ENCODE results near the gene UROC1. TPM values are rescaled to one million over a fixed set of nuclear protein-coding genes. Genes with fewer than 3 reads are reported as not detected.

UROC1 gene
- total and polyA plus RNA-seq, 2 of the 13 experiments (the other 11 are each of a cell fraction or from before 2014, with no cell fraction given): 0.71 to 1.3 TPM

- TF ChIP-seq, protein P1, sequence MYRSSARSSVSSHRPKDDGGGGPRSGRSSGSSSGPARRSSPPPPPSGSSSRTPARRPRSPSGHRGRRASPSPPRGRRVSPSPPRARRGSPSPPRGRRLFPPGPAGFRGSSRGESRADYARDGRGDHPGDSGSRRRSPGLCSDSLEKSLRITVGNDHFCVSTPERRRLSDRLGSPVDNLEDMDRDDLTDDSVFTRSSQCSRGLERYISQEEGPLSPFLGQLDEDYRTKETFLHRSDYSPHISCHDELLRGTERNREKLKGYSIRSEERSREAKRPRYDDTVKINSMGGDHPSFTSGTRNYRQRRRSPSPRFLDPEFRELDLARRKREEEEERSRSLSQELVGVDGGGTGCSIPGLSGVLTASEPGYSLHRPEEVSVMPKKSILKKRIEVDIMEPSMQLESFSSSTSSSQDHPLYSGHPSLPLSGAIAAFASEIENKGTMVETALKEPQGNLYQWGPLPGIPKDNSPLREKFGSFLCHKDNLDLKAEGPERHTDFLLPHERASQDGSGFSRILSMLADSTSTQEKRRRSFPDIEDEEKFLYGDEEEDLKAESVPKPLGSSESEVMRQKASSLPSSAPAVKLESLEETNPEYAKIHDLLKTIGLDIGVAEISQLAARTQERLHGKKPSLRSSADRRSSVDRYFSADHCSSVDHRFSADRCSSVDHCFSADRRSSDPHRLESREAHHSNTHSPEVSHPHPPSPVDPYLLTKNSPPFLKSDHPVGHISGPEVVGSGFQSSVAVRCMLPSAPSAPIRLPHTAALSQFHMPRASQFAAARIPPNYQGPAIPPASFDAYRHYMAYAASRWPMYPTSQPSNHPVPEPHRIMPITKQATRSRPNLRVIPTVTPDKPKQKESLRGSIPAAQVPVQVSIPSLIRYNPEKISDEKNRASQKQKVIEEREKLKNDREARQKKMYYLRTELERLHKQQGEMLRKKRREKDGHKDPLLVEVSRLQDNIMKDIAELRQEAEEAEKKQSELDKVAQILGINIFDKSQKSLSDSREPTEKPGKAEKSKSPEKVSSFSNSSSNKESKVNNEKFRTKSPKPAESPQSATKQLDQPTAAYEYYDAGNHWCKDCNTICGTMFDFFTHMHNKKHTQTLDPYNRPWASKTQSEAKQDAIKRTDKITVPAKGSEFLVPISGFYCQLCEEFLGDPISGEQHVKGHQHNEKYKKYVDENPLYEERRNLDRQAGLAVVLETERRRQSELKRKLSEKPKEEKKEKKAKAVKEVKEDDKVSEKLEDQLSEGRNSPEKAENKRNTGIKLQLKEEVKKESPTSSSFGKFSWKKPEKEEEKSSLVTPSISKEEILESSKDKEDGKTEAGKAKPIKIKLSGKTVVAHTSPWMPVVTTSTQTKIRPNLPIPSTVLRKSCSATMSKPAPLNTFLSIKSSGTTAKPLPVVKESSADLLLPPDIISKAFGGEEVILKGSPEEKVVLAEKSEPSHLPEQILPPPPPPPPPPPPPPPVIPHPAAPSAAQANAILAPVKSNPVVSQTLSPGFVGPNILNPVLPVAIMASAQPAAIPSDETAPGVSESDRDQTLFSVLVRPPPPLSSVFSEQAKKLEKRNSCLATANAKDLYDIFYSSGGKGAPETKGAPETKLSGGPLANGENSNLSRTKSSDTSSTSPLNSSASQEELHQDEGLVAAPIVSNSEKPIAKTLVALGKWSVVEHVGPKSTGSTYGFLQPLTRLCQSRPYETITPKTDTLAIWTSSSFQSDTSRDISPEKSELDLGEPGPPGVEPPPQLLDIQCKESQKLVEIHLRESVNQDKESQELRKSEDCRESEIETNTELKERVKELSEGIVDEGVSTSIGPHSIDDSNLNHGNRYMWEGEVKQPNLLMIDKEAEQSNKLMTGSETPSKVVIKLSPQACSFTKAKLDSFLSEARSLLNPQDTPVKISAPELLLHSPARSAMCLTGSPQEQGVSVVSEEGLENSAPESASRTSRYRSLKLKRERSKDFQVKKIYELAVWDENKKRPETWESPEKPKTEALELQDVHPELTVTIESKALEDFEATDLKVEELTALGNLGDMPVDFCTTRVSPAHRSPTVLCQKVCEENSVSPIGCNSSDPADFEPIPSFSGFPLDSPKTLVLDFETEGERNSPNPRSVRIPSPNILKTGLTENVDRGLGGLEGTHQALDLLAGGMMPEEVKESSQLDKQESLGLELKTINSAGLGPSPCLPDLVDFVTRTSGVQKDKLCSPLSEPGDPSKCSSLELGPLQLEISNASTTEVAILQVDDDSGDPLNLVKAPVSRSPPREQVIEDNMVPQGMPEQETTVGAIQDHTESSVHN (CRISPR knock-in tag; IDR thresholded peaks at IDR 0.05): no peak
Measured at GRCh38 chr3:126468028-126468891, 49.3 kb downstream of the UROC1 start (continued).

DNA sequence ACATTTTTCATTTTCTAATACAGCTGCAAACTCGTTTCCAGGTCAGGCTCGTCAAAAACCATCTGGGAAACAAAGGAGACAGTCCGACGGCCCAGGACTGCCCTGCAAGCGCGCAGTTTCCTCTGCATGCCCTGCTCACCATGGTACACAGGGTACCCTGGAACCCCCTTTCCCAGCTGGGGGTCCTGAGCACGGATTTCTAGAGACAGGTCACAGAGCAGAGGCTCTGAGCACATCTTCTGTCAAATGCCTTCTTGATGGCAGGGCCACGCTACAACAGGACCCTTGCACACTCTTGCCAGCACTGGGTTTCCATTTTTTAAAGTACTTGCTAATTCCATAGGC is 50.0 kb downstream of the UROC1 start:
- FAIRE-seq (no peak), ATAC-seq (no peak), DNase-seq (ENCODE audit: low spot score) (no peak)
- no peak overlapping the region for H3K4me3 ChIP-seq (replicated peaks in 1 of 3; ENCODE audit: insufficient read depth in 1 of 3, low read depth in 2 of 3, low read length in 3 of 3)
- POLR2A ChIA-PET: no interaction called here
- in situ Hi-C loops (cut with HindIII; ENCODE audit: extremely low pct_ligation_motif_present, low pct_unique_long_range_greater_than_20kb): no loop called here
- no peak overlapping the region for H3K4me2 ChIP-seq (ENCODE audit: low read depth, low read length)
- H3K79me2 ChIP-seq (ENCODE audit: insufficient read depth, low read length): peaks cover 60% of the 10 kb centered on the region
- H3K27ac ChIP-seq (ENCODE audit: extremely low read length, insufficient read depth, low read length): no peak overlapping the region
- 89% methylated on average over 7 of the region's 8 CpGs for WGBS (ENCODE audit: low lambda C conversion rate)
- no peaks in the 10 kb centered on the region for H3K9me3 ChIP-seq (ENCODE audit: low read length)
- no peak overlapping the region for H3K9ac ChIP-seq (ENCODE audit: insufficient read depth, low read depth, low read length)
- peaks cover 73% of the 10 kb centered on the region for H3K4me1 ChIP-seq (ENCODE audit: insufficient read depth, low read length)
- peaks cover 23% of the 10 kb centered on the region for H4K20me1 ChIP-seq (ENCODE audit: insufficient read depth, low read length)
- CTCF ChIA-PET (ENCODE audit: low intra/inter-chr PET ratio, low total read pairs): no interaction called here
- no peaks in the 10 kb centered on the region for H3K27me3 ChIP-seq (ENCODE audit: control insufficient read depth in 1 of 2, insufficient read depth in 2 of 2, low read length in 2 of 2)
- intact Hi-C loops (cut with micrococcal nuclease; ENCODE audit: unreplicated experiment): no loop called here
- BruUV-seq (replicated peaks): no TSS peak
- H2AFZ ChIP-seq (ENCODE audit: low read length): no peak overlapping the region
- H3K36me3 ChIP-seq (replicated peaks in 1 of 2; ENCODE audit: control insufficient read depth in 1 of 2, insufficient read depth in 2 of 2, low read length in 2 of 2): peaks cover 24 to 84% of the 10 kb centered on the region in 2 experiments
- TF ChIP-seq, protein P2, sequence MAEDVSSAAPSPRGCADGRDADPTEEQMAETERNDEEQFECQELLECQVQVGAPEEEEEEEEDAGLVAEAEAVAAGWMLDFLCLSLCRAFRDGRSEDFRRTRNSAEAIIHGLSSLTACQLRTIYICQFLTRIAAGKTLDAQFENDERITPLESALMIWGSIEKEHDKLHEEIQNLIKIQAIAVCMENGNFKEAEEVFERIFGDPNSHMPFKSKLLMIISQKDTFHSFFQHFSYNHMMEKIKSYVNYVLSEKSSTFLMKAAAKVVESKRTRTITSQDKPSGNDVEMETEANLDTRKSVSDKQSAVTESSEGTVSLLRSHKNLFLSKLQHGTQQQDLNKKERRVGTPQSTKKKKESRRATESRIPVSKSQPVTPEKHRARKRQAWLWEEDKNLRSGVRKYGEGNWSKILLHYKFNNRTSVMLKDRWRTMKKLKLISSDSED (CRISPR knock-in tag; IDR thresholded peaks at IDR 0.05): no peak
- TF ChIP-seq ATF5 (CRISPR knock-in tag; IDR thresholded peaks at IDR 0.05; ENCODE audit: low read depth) (no peak), ZNF496 (CRISPR knock-in tag; IDR thresholded peaks at IDR 0.05; ENCODE audit: insufficient replicate concordance) (no peak), SNAPC2 (CRISPR knock-in tag; IDR thresholded peaks at IDR 0.05) (no peak), ZBTB34 (CRISPR knock-in tag; IDR thresholded peaks at IDR 0.05) (no peak), MXI1 (IDR thresholded peaks at IDR 0.05; ENCODE audit: borderline replicate concordance, low read depth, low read length) (no peak)
